ENCODE data around the gene SP7.
A peak's percentile ranks its signal among the peaks of the same experiment; 100 is the strongest.
"Not testable (repeated sequence)": the region's sequence is repeated elsewhere in the genome, so short reads cannot be mapped to it uniquely, and the experiment has no call there.

The SP7 gene

GRCh38 chr12:53336181-53336681, at the start of gene SP7:
Gene SP7 (minus strand): TSS chr12:53336354. CDS start chr12:53335646, 708 bp downstream.
- DNase-seq: no peak

- DNase-seq: no peak
Measured at GRCh38 chr12:53383258-53383657, 47.1 kb upstream of the SP7 start.

GRCh38 chr12:53381731-53382630, 45.8 kb upstream of the SP7 start:
- peak; percentile 82 to 89 for DNase-seq

- peak; percentile 66 to 71 for DNase-seq
Measured at GRCh38 chr12:53380794-53381730, 44.9 kb upstream of the SP7 start.

GRCh38 chr12:53380104-53380793, 44.1 kb upstream of the SP7 start, which contains the start of gene SP1:
Gene SP1 (plus strand): TSS chr12:53380176. CDS start chr12:53380292, 116 bp downstream.
- DNase-seq: peak; percentile 85 to 88

- DNase-seq: peak; percentile 99 to 100
Measured at GRCh38 chr12:53379389-53380103, 43.4 kb upstream of the SP7 start.

GRCh38 chr12:53378724-53379388, 42.7 kb upstream of the SP7 start:
- DNase-seq: no peak

- DNase-seq: no peak
Measured at GRCh38 chr12:53378222-53378621, 42.1 kb upstream of the SP7 start.

- DNase-seq: no peak
Measured at GRCh38 chr12:53376747-53377146, 40.6 kb upstream of the SP7 start.

GRCh38 chr12:53374277-53374676, 38.1 kb upstream of the SP7 start:
- DNase-seq: not testable (repeated sequence)

GRCh38 chr12:53373554-53374133, 37.5 kb upstream of the SP7 start:
- DNase-seq: not testable (repeated sequence)

GRCh38 chr12:53365245-53365904, 29.2 kb upstream of the SP7 start:
- DNase-seq: peak; percentile 84 to 94

- DNase-seq: not testable (repeated sequence)
Measured at GRCh38 chr12:53361638-53362037, 25.5 kb upstream of the SP7 start.

- DNase-seq: no peak
Measured at GRCh38 chr12:53358836-53359419, 22.8 kb upstream of the SP7 start.

- DNase-seq: no peak
Measured at GRCh38 chr12:53355121-53355520, 19.0 kb upstream of the SP7 start.

- no peak for DNase-seq
Measured at GRCh38 chr12:53353257-53353655, 17.1 kb upstream of the SP7 start.

- peak; percentile 68 to 95 for DNase-seq
Measured at GRCh38 chr12:53352331-53353256, 16.4 kb upstream of the SP7 start.

GRCh38 chr12:53347905-53348304, 11.8 kb upstream of the SP7 start:
- no peak for DNase-seq

GRCh38 chr12:53346491-53346890, 10.3 kb upstream of the SP7 start:
- peak; percentile 55 to 63 for DNase-seq

All from inflammatory macrophage treated with lipopolysaccharide for 1 hour (primary cell).